HFFc6 (cell line): Measurements from ENCODE around the gene EVC. TPM values are rescaled to one million over a fixed set of nuclear protein-coding genes. Genes with fewer than 3 reads are reported as not detected.
A peak's percentile ranks its signal among the peaks of the same experiment; 100 is the strongest.

Experiments
- DNase-seq: peaks from one replicate; pipeline ENCODE4 v3.0.0-alpha.2; 2018
- H3K27ac Mint-ChIP-seq: 2 replicates; pipeline ENCODE4 v1.8.0; 2020; ENCODE audit warnings: mild to moderate bottlenecking, mixed read lengths
- H3K27me3 Mint-ChIP-seq: 2 replicates; pipeline ENCODE4 v1.8.0; 2021; ENCODE audit warnings: mild to moderate bottlenecking, moderate library complexity, mixed read lengths; ENCODE audit not compliant: insufficient read depth
- H3K36me3 Mint-ChIP-seq: 2 replicates; pipeline ENCODE4 v1.8.0; 2021; ENCODE audit warnings: low read depth, mixed read lengths
- H3K4me1 Mint-ChIP-seq: 2 replicates; pipeline ENCODE4 v1.8.0; 2020; ENCODE audit warnings: low read depth, mixed read lengths
- H3K4me3 Mint-ChIP-seq: 2 replicates; pipeline ENCODE4 v1.8.0; 2020; ENCODE audit warnings: mild to moderate bottlenecking, moderate library complexity, mixed read lengths
- H3K9me3 Mint-ChIP-seq: 2 replicates; pipeline ENCODE4 v1.8.0; 2020; ENCODE audit warnings: mild to moderate bottlenecking, mixed read lengths
- CTCF ChIP-seq: fragments of 200-600 bp; sonication (generic); IDR thresholded peaks from 2 replicates; pipeline ENCODE4 v1.5.0; 2021; ENCODE audit warnings: antibody characterized with exemption, mild to moderate bottlenecking
- total RNA-seq, 6 experiments: library from RNA; stranded (reverse); fragmentation: NEBNext Ultra II Directional; extraction: Animal tissue kit (Norgen Biotek cat#: 25700); gene quantifications; 2 replicates in 1 of 6; 3 replicates in 5 of 6; pipeline ENCODE4 v1.2.3, GENCODE V29; 2021

Gene EVC
- total RNA-seq, 6 experiments from 2014 or later = 30.7 to 40.9 (median 33.7) TPM

GRCh38 chr4:5711479-5712184 is 631 bp downstream of the EVC start:
- H3K27me3 Mint-ChIP-seq = peaks cover 3% of the 10 kb centered on the region
- peaks cover 7% of the 10 kb centered on the region for H3K9me3 Mint-ChIP-seq
- DNase-seq = peak; percentile 60
- peaks cover 63% of the 10 kb centered on the region for H3K4me1 Mint-ChIP-seq
- no peak for TF ChIP-seq CTCF
- peak overlapping the region; percentile 93 for H3K27ac Mint-ChIP-seq
- peaks cover 25% of the 10 kb centered on the region for H3K36me3 Mint-ChIP-seq
- H3K4me3 Mint-ChIP-seq = peak overlapping the region; percentile 94

GRCh38 chr4:5712517-5712916 is 1.5 kb downstream of the EVC start:
- H3K27me3 Mint-ChIP-seq = peaks cover 3% of the 10 kb centered on the region
- peaks cover 7% of the 10 kb centered on the region for H3K9me3 Mint-ChIP-seq
- peaks cover 34% of the 10 kb centered on the region for H3K36me3 Mint-ChIP-seq
- no peak for TF ChIP-seq CTCF
- peaks cover 63% of the 10 kb centered on the region for H3K4me1 Mint-ChIP-seq
- H3K4me3 Mint-ChIP-seq = peak overlapping the region; percentile 94
- DNase-seq = peak; percentile 85
- peak overlapping the region; percentile 93 for H3K27ac Mint-ChIP-seq

GRCh38 chr4:5712931-5713330 is 1.9 kb downstream of the EVC start:
- H3K4me3 Mint-ChIP-seq = peak overlapping the region; percentile 94

GRCh38 chr4:5713861-5714260 is 2.9 kb downstream of the EVC start:
- peaks cover 7% of the 10 kb centered on the region for H3K9me3 Mint-ChIP-seq

More at GRCh38 chr4:5712931-5713330, 1.9 kb downstream of the EVC start:
- Mint-ChIP-seq H3K36me3 (peaks cover 38% of the 10 kb centered on the region), H3K4me1 (peaks cover 64% of the 10 kb centered on the region), H3K27ac (peak overlapping the region; percentile 93), H3K9me3 (peaks cover 7% of the 10 kb centered on the region), H3K27me3 (peaks cover 3% of the 10 kb centered on the region)
- no peak for TF ChIP-seq CTCF
- no peak for DNase-seq

GRCh38 chr4:5715357-5715756 is 4.4 kb downstream of the EVC start:
- H3K4me1 Mint-ChIP-seq = peaks cover 79% of the 10 kb centered on the region
- H3K4me3 Mint-ChIP-seq = no peak overlapping the region
- peaks cover 3% of the 10 kb centered on the region for H3K27me3 Mint-ChIP-seq

More at GRCh38 chr4:5713861-5714260, 2.9 kb downstream of the EVC start:
- no peak for TF ChIP-seq CTCF
- peaks cover 73% of the 10 kb centered on the region for H3K4me1 Mint-ChIP-seq
- H3K27ac Mint-ChIP-seq = peak overlapping the region; percentile 63
- H3K36me3 Mint-ChIP-seq = peaks cover 44% of the 10 kb centered on the region
- peaks cover 3% of the 10 kb centered on the region for H3K27me3 Mint-ChIP-seq
- DNase-seq = no peak
- peak overlapping the region; percentile 36; the same call in 1 of the 2 replicates for H3K4me3 Mint-ChIP-seq

More at GRCh38 chr4:5715357-5715756, 4.4 kb downstream of the EVC start:
- TF ChIP-seq CTCF = no peak
- Mint-ChIP-seq H3K9me3 (peaks cover 7% of the 10 kb centered on the region), H3K36me3 (peaks cover 47% of the 10 kb centered on the region), H3K27ac (no peak overlapping the region)
- DNase-seq = no peak
